C4-2B (cell line): ENCODE results near the gene GNAZ.

Source experiments
- H3K27ac ChIP-seq: fragments of 450-650 bp; 2 replicates; pipeline ENCODE4 v1.5.1; 2017
- ZFX ChIP-seq: fragments of 450-650 bp; IDR thresholded peaks from 2 replicates; pipeline ENCODE4 v1.6.1; 2017
- TF ChIP-seq, protein P1 (sequence below): fragments of 450-650 bp; conservative IDR thresholded peaks from 2 replicates; pipeline ENCODE4 v1.5.1; 2017; ENCODE audit warnings: mild to moderate bottlenecking

GNAZ gene

DNA sequence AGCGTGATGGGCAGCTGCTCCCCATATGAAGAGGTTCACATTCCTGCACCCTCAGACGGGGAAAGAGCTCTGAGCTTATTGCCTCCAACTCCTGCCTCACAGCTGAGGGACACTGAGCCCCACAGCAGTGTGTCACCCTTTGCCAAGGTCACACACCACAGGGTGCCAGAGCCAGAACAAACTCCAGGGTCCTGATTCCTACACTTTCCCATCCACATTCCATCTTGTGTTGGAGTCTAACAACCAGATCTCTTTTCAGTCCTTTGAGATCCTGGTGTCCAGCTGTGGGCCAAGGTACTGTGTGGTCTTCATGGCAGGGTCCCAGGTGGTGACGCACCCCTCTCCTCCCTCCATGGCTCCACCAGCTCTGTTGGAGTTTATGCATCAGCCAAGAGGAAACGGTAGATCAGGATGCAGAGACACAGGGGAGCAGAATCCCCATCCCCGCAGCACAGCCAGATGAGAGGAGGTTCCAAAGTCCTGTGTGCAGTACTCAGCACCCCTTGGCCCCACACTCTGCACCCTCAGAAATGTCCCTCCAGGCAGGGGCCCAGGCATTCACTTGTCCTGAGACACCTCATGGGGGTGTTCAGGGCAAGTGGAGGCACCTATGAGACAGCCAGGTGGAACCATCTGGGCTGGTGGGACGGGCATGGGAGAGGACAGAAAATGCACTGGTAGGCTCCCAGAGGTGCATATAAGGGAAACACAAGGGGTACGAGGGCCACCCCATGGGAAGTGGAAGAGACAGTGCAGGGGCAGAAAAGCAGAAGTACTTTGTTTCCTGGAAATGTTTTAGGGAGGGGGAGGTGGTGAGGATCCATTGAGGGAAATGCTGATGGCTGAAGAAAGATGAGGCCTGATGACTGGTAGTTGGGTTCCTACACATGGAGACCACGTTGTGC, 32.6 kb upstream of the GNAZ start:
- H3K27ac ChIP-seq = no peak overlapping the region
- no peak for TF ChIP-seq ZFX
- TF ChIP-seq, protein P1, sequence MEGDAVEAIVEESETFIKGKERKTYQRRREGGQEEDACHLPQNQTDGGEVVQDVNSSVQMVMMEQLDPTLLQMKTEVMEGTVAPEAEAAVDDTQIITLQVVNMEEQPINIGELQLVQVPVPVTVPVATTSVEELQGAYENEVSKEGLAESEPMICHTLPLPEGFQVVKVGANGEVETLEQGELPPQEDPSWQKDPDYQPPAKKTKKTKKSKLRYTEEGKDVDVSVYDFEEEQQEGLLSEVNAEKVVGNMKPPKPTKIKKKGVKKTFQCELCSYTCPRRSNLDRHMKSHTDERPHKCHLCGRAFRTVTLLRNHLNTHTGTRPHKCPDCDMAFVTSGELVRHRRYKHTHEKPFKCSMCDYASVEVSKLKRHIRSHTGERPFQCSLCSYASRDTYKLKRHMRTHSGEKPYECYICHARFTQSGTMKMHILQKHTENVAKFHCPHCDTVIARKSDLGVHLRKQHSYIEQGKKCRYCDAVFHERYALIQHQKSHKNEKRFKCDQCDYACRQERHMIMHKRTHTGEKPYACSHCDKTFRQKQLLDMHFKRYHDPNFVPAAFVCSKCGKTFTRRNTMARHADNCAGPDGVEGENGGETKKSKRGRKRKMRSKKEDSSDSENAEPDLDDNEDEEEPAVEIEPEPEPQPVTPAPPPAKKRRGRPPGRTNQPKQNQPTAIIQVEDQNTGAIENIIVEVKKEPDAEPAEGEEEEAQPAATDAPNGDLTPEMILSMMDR = no peak

DNA sequence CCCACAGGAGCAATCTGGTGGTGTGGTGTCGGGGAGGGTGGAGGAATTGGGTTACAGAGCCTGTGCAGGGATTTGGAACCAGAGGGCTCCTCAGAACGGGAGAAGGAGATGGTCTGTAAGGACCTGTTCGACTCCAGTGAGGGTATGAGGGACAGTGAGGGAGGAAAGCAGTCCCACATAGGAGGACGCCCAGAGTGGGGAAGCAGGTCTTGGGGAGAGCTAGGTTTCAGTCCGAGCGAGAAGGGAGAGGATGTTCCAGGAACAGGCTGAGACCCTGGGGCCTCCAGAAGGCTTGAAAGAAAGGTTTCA, 32.0 kb upstream of the GNAZ start:
- TF ChIP-seq, protein P1 = no peak
- TF ChIP-seq ZFX = no peak
- no peak overlapping the region for H3K27ac ChIP-seq

DNA sequence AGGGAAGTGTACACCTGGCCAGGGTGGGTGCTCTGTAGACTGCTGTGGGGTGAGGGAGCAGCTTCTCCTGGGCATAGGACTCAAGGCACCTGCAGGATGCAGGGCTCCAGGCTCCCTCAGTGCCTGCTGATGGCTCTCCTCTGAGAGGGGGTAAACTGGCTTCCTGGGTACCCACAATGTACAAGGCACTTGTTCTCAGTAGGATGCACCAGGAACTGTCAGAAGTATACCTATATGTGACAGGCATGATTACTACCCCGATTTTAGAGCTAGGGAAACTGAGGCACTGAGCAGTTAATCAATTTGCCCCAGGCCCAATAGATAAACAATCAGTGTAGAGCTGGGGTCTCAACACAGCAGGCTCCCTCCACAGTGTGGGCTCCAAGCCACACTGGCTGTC, 31.4 kb upstream of the GNAZ start:
- H3K27ac ChIP-seq = no peak overlapping the region
- TF ChIP-seq ZFX = no peak
- TF ChIP-seq, protein P1 = no peak

DNA sequence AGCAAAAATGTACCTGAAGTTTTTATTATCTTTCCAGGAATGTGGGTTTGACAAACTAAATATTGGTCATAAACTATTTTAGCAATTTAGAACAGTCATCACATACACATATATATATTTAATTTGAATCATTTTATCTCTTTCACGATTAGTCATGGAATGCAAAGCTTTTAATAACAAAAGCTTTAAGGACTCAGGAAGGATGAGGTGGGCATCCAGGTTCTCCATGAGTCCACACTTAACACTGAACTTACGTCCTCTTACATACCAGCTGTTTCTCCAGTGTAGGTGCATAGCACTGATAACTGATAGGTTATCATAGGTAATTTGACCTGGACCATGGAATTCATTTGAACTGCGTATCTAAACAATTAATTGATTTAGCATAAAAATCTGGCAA, 28.1 kb upstream of the GNAZ start:
- TF ChIP-seq ZFX = no peak
- TF ChIP-seq, protein P1 = no peak

DNA sequence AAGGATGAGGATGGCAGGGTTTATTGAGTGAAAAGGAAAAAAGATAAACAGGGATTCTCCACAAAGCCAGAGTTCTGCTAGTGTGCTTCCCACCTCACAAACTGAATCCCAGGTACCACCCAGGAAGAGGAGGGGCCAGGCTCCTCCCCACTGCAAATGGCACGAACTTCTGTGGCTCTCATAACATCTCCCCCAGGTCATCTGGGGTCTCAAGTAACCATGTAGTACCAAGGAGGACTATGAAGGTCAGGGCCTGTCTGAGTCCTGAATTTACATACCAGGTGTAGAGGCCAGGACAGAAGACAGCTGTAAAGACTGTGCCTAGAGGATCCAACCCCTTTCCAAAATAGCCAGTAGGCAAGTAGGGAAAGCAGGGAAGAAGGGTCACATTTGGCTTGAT, 25.7 kb upstream of the GNAZ start:
- TF ChIP-seq ZFX = no peak
- TF ChIP-seq, protein P1 = no peak
- no peak overlapping the region for H3K27ac ChIP-seq

More for the DNA sequence above, 28.1 kb upstream of the GNAZ start:
- no peak overlapping the region for H3K27ac ChIP-seq

DNA sequence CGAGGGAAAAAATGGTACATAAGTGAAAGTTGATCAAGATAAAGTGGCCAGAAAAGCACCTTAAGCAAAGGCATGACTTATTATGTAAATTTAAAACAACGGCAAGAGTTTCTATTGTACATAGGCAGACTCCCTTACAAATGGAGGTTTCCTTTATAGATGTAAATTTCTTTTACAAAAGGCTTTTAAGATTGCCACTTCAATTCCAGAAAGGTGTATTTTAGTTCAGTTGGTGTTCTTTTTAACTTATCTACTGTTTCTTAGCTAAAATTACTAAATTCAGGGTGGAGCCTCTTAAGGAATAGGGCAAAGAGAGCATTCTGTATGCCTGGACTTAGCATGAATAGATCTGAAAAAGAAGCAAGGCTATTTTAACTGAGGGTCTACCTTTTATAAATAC, 24.9 kb upstream of the GNAZ start:
- H3K27ac ChIP-seq = no peak overlapping the region
- TF ChIP-seq ZFX = no peak
- TF ChIP-seq, protein P1 = no peak

DNA sequence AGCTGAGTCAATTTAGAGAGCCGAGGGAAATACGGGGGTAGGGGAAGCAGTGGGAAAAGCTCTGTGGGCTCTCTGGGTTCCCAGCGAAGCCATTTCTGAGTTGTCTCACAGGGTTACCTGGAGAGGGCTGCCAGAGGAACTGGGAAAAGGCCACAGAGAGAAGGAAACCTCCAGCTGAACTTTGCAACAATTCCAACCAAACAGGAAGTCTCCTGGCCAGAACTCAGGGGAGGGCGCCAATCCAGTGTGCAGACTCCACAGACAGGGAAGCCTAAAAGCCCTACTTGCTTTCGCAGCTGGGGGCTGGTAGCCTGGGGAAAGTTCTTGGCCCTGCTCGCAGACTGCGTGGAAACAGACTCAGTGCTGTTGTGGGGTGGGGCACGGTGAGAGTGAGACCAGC, 23.1 kb upstream of the GNAZ start:
- H3K27ac ChIP-seq = no peak overlapping the region
- TF ChIP-seq, protein P1 = no peak
- no peak for TF ChIP-seq ZFX
